H1 (cell line): ENCODE results near the gene TCEANC2. TPM values are rescaled to one million over a fixed set of nuclear protein-coding genes. Genes with fewer than 3 reads are reported as not detected.

Experiments
- CTCF ChIA-PET: fragments of 300-600 bp; sonication (Branson Sonifier 250); formaldehyde crosslinking; loops from one replicate; lab custom pipeline; 2021; ENCODE audit not compliant: partially characterized antibody; lab: Charles Lee
- POLR2A ChIA-PET: fragments of 300-600 bp; sonication (Branson Sonifier 250); formaldehyde crosslinking; loops from one replicate; lab custom pipeline; 2021; ENCODE audit warnings: inconsistent platforms; ENCODE audit not compliant: partially characterized antibody; lab: Charles Lee
- DNase-seq, 2 experiments: peaks; one replicate each; pipeline versions ENCODE4 v3.0.0 to v3.0.0-alpha.2; 2010 to 2022; ENCODE audit warnings: low spot score in 2 of 2, low read depth in 1 of 2, mixed read lengths in 1 of 2
- FAIRE-seq: peaks from 2 replicates; lab custom pipeline; 2011; peaks lifted over from hg19 to GRCh38; lab: Jason Lieb, UNC
- H2AFZ ChIP-seq: 2 replicates; pipeline ENCODE4 v1.8.1; 2012; ENCODE audit warnings: low read length, inconsistent platforms
- H2AK5ac ChIP-seq: 2 replicates; pipeline ENCODE4 v1.6.1; 2013; ENCODE audit warnings: low read depth, low read length
- H2BK120ac ChIP-seq: replicated peaks from 2 replicates; pipeline ENCODE3; 2013; ENCODE audit warnings: low read depth, low read length, inconsistent platforms
- H2BK12ac ChIP-seq: 2 replicates; pipeline ENCODE4 v1.6.1; 2013; ENCODE audit warnings: low read depth, low read length
- H2BK15ac ChIP-seq: 2 replicates; pipeline ENCODE4 v1.6.1; 2013; ENCODE audit warnings: low read length
- H2BK20ac ChIP-seq: 2 replicates; pipeline ENCODE4 v1.6.1; 2013; ENCODE audit warnings: low read length
- H2BK5ac ChIP-seq: 2 replicates; pipeline ENCODE4 v1.6.1; 2013; ENCODE audit warnings: low read depth, low read length
- H3K14ac ChIP-seq: 2 replicates; pipeline ENCODE4 v1.6.1; 2013; ENCODE audit warnings: inconsistent platforms; ENCODE audit not compliant: insufficient read length
- H3K18ac ChIP-seq: 2 replicates; pipeline ENCODE4 v1.6.1; 2013; ENCODE audit warnings: low read length; ENCODE audit errors: extremely low read depth
- H3K23ac ChIP-seq: 2 replicates; pipeline ENCODE4 v1.6.1; 2013; ENCODE audit warnings: inconsistent platforms; ENCODE audit not compliant: insufficient read length
- H3K23me2 ChIP-seq: 2 replicates; pipeline ENCODE4 v1.6.1; 2013; ENCODE audit warnings: low read depth, low read length
- H3K27ac ChIP-seq: 2 replicates; pipeline ENCODE4 v1.6.1; 2011; ENCODE audit warnings: low read depth, low read length, inconsistent platforms
- H3K27me3 ChIP-seq, 4 experiments: replicated peaks in 1 of 4; 1 replicate in 1 of 4; 2 replicates in 3 of 4; pipeline versions ENCODE4 v1.6.1 to v1.8.1; 2011 to 2013; ENCODE audit warnings: low read length in 3 of 4, mild to moderate bottlenecking in 3 of 4, inconsistent platforms in 2 of 4, mixed read lengths in 2 of 4, moderate library complexity in 1 of 4; ENCODE audit not compliant: control insufficient read depth in 3 of 4, insufficient read depth in 3 of 4; ENCODE audit errors: extremely low read depth in 1 of 4
- H3K36me3 ChIP-seq, 4 experiments: 2 replicates each; pipeline versions ENCODE4 v1.6.1 to v1.8.1; 2011 to 2013; ENCODE audit warnings: mild to moderate bottlenecking in 4 of 4, low read length in 3 of 4, moderate library complexity in 2 of 4, control low read depth in 1 of 4, inconsistent platforms in 1 of 4; ENCODE audit not compliant: insufficient read depth in 4 of 4, control insufficient read depth in 2 of 4
- H3K4ac ChIP-seq: replicated peaks from 2 replicates; pipeline ENCODE3; 2013; ENCODE audit warnings: low read length, low read depth, mixed read lengths, inconsistent platforms; ENCODE audit not compliant: insufficient read length
- H3K4me1 ChIP-seq, 4 experiments: replicated peaks in 1 of 4; 1 replicate in 1 of 4; 2 replicates in 3 of 4; pipeline versions ENCODE4 v1.6.1 to v1.8.1; 2011 to 2013; ENCODE audit warnings: low read length in 3 of 4, inconsistent platforms in 2 of 4, mixed read lengths in 1 of 4; ENCODE audit not compliant: insufficient read depth in 4 of 4, control insufficient read depth in 3 of 4
- H3K4me2 ChIP-seq, 2 experiments: 2 replicates each; pipeline versions ENCODE4 v1.6.1 to v1.8.1; 2011 to 2013; ENCODE audit warnings: low read depth in 2 of 2, low read length in 2 of 2, control low read depth in 1 of 2, inconsistent platforms in 1 of 2, mild to moderate bottlenecking in 1 of 2; ENCODE audit not compliant: insufficient read depth in 1 of 2
- H3K4me3 ChIP-seq, 4 experiments: fragments of 200-600, 300-600 bp in 1 of 4; sonication (generic), shearing (Covaris generic), sonication (Bioruptor Twin) in 1 of 4; 2 replicates each; pipeline versions ENCODE4 v1.5.1 to v1.8.1; 2011 to 2016; ENCODE audit warnings: low read length in 4 of 4, low read depth in 3 of 4, control low read depth in 2 of 4, inconsistent platforms in 2 of 4, mild to moderate bottlenecking in 2 of 4, mixed read lengths in 1 of 4, moderate library complexity in 1 of 4; ENCODE audit not compliant: insufficient read depth in 2 of 4; ENCODE audit errors: extremely low read depth in 1 of 4
- H3K56ac ChIP-seq: replicated peaks from 2 replicates; pipeline ENCODE3; 2013; ENCODE audit warnings: low read depth, mild to moderate bottlenecking, mixed read lengths, low read length, inconsistent platforms; ENCODE audit not compliant: insufficient read length
- H3K79me1 ChIP-seq: 2 replicates; pipeline ENCODE4 v1.6.1; 2013; ENCODE audit warnings: low read depth, low read length, control low read depth
- H3K79me2 ChIP-seq, 2 experiments: 2 replicates each; pipeline versions ENCODE4 v1.6.1 to v1.8.1; 2012 to 2013; ENCODE audit warnings: low read length in 2 of 2, mild to moderate bottlenecking in 2 of 2, inconsistent platforms in 1 of 2; ENCODE audit not compliant: insufficient read depth in 2 of 2, control insufficient read depth in 1 of 2
- H3K9ac ChIP-seq, 4 experiments: replicated peaks in 1 of 4; 1 replicate in 1 of 4; 2 replicates in 3 of 4; pipeline versions ENCODE4 v1.6.1 to v1.8.1; 2011 to 2013; ENCODE audit warnings: low read depth in 3 of 4, low read length in 3 of 4, control low read depth in 2 of 4, mild to moderate bottlenecking in 2 of 4, moderate library complexity in 2 of 4, inconsistent platforms in 1 of 4; ENCODE audit errors: extremely low read depth in 1 of 4
- H3K9me3 ChIP-seq, 2 experiments: 2 replicates each; pipeline versions ENCODE4 v1.6.1 to v1.8.1; 2012 to 2013; ENCODE audit warnings: mild to moderate bottlenecking in 2 of 2, moderate library complexity in 2 of 2, control low read depth in 1 of 2, inconsistent platforms in 1 of 2, low read depth in 1 of 2, low read length in 1 of 2, mixed read lengths in 1 of 2; ENCODE audit not compliant: insufficient read depth in 2 of 2
- H4K20me1 ChIP-seq, 2 experiments: replicated peaks in 1 of 2; 2 replicates each; pipeline versions ENCODE3 to v1.8.1; 2011 to 2013; ENCODE audit warnings: inconsistent platforms in 2 of 2, low read length in 2 of 2, mild to moderate bottlenecking in 1 of 2; ENCODE audit not compliant: insufficient read depth in 2 of 2, control insufficient read depth in 1 of 2
- H4K5ac ChIP-seq: 2 replicates; pipeline ENCODE4 v1.6.1; 2013; ENCODE audit warnings: low read length, low read depth, mixed read lengths, inconsistent platforms; ENCODE audit not compliant: insufficient read length
- H4K8ac ChIP-seq: 2 replicates; pipeline ENCODE4 v1.8.0; 2013; ENCODE audit warnings: mild to moderate bottlenecking, moderate library complexity, low read length, inconsistent platforms; ENCODE audit not compliant: insufficient read depth; ENCODE audit errors: extremely low read depth
- H4K91ac ChIP-seq: replicated peaks from 2 replicates; pipeline ENCODE3; 2013; ENCODE audit warnings: low read length, mixed read lengths, inconsistent platforms; ENCODE audit not compliant: insufficient read length
- CREB1 ChIP-seq: IDR thresholded peaks from 2 replicates; pipeline ENCODE4 v1.6.1; 2012; ENCODE audit warnings: inconsistent platforms
- MAFK ChIP-seq: IDR thresholded peaks from 2 replicates; pipeline ENCODE4 v1.6.1; 2012; ENCODE audit warnings: low read depth, mild to moderate bottlenecking, improper control_type of control experiment, low read length
- PHF8 ChIP-seq: fragments of 200-600 bp; sonication (generic); conservative IDR thresholded peaks from 2 replicates; pipeline ENCODE4 v1.7.1; 2012; ENCODE audit warnings: low read depth, mild to moderate bottlenecking, inconsistent platforms, low read length, moderate library complexity
- SIRT6 ChIP-seq: IDR thresholded peaks from one replicate; pipeline ENCODE4 v1.7.1; 2012; ENCODE audit warnings: low read length, inconsistent platforms
- WGBS, 2 experiments: shearing (Covaris generic) in 1 of 2; methylation state at CpG; one replicate each; pipeline versions ENCODE4 v1.1.6 to v1.1.7; 2013 to 2015; ENCODE audit warnings: low lambda C conversion rate in 2 of 2, mixed read lengths in 2 of 2, inconsistent platforms in 1 of 2, low coverage in 1 of 2, missing lambda C conversion rate in 1 of 2; ENCODE audit not compliant: insufficient replicate concordance in 2 of 2, insufficient coverage in 1 of 2, insufficient read length in 1 of 2; ENCODE audit errors: extremely low coverage in 1 of 2, missing lambda C conversion rate in 1 of 2; 5-methylcytosine and 5-hydroxymethylcytosine counted together
- polyA plus RNA-seq, 7 experiments: library from polyadenylated mRNA; depleted of rRNA in 3 of 7; stranded (reverse) in 5 of 7; unstranded in 2 of 7; fragments of >200 nt in 5 of 7; fragments of 200-250 nt in 2 of 7; gene quantifications; 1 replicate in 5 of 7; 2 replicates in 1 of 7; 4 replicates in 1 of 7; pipeline versions ENCODE4 v1.2.1 to v1.2.3, GENCODE V29; 2011 to 2013; ENCODE audit warnings: missing spikeins in 2 of 7, mixed read lengths in 2 of 7
- total RNA-seq: library from RNA; stranded (reverse); fragmentation: NEBNext Ultra II Directional; extraction: Animal tissue kit (Norgen Biotek cat#: 25700); gene quantifications from 2 replicates; pipeline ENCODE4 v1.2.1, GENCODE V29; 2021

Gene TCEANC2
- total and polyA plus RNA-seq, 2 of the 8 experiments (the other 6 are each of a cell fraction or from before 2014, with no cell fraction given) = 4.2 to 8.2 TPM

DNA sequence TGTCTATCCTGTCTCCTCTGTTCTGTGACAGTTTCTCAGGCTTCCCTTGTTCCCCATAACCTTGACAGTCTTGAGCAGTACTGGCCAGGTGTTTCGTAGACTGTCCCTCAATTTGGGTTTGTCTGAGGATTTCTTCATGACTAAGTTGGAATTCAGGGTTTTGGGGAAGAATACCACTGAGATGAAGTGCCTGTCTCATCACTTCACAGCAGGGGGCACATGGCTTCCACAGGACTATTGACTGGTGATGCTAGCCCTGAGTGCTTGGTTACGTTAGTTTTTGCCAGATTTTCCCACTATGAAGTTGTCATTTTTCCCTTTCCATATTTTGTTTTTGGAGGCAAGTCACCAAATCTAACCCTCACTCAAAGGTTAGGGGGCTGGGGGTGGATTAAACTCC is 53.7 kb downstream of the TCEANC2 start:
- H3K27me3 ChIP-seq = no peaks in the 10 kb centered on the region
- H2BK12ac ChIP-seq = no peak overlapping the region
- no peaks in the 10 kb centered on the region for H4K20me1 ChIP-seq
- DNase-seq = peak in 1 of 2 experiments; percentile 46
- no peak overlapping the region for H2BK5ac ChIP-seq
- no peak overlapping the region for H3K4ac ChIP-seq
- no peaks in the 10 kb centered on the region for H3K9me3 ChIP-seq
- no peaks in the 10 kb centered on the region for H3K23me2 ChIP-seq
- no peak overlapping the region for H3K14ac ChIP-seq
- no peak overlapping the region for H4K5ac ChIP-seq
- no peak overlapping the region; a peak in 1 of 7 replicates for H3K9ac ChIP-seq
- no peak overlapping the region for H3K4me3 ChIP-seq
- H3K18ac ChIP-seq = no peak overlapping the region; the same call in 1 of the 2 replicates
- H3K56ac ChIP-seq = no peak overlapping the region
- no peaks in the 10 kb centered on the region for H3K36me3 ChIP-seq
- CTCF ChIA-PET = interaction anchor here (0.6 to 1.4 kb wide), 2 partner anchors 25 to 562 kb away, joined by 3 read pairs; no protein-coding TSS in a partner anchor
- H4K91ac ChIP-seq = no peak overlapping the region
- no peak overlapping the region for H2AFZ ChIP-seq
- no peak overlapping the region for H3K27ac ChIP-seq
- FAIRE-seq = no peak
- TF ChIP-seq CREB1 = no peak
- TF ChIP-seq MAFK = no peak
- no peak for TF ChIP-seq SIRT6
- no peak for TF ChIP-seq PHF8
- TF ChIP-seq, all 59 proteins: peak for 0
- H2BK15ac ChIP-seq = no peak overlapping the region
- H3K79me2 ChIP-seq = no peaks in the 10 kb centered on the region
- H2BK120ac ChIP-seq = no peak overlapping the region
- H3K4me1 ChIP-seq = no peaks in the 10 kb centered on the region; a peak in 1 of 7 replicates
- no peak overlapping the region for H3K23ac ChIP-seq
- no peaks in the 10 kb centered on the region for H3K79me1 ChIP-seq
- no peak overlapping the region for H2BK20ac ChIP-seq
- no peak overlapping the region for H2AK5ac ChIP-seq
- POLR2A ChIA-PET = interaction anchor here (1.1 kb wide), 1 partner anchor 93 kb away, joined by 3 read pairs; the partner anchor contains the start of genes CYB5RL and MRPL37
- 85% methylated on average over 2 of the region's 2 CpGs; no CpG with 5 or more reads in 1 of the 2 experiments for WGBS, 2 experiments
- H3K4me2 ChIP-seq = no peak overlapping the region
- no peak overlapping the region for H4K8ac ChIP-seq
